Measurements from ENCODE around the gene NSDHL.
A peak's percentile ranks its signal among the peaks of the same experiment; 100 is the strongest.

Gene NSDHL

DNA sequence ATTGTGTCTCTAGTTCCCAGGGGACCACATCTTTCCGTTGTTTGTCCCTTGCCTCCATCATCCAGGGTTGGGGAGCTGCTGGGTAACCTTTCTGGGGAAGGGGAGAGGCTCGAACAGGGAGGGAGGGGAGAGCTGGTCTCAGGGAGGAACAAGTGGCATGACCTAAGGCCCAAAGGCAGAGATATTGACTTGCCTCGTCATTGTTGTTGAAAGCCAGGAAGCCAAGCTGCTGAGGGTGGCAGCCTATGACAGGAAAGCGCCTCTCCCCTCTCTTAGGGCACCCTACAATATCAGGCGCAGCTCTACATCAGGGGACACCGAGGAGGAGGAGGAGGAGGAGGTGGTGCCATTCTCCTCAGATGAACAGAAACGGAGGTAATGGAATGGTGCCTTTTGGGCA lies 87.8 kb downstream of the NSDHL start:
- Histone ChIP-seq H3K4me1 (ENCODE audit: control insufficient read depth in 5 of 5, insufficient read depth in 5 of 5, low read length in 5 of 5) (peaks cover 0 to 17% (median 17%) of the 10 kb centered on the region in 5 donors), H3K9me3 (ENCODE audit: control insufficient read depth in 5 of 5, low read length in 5 of 5) (no peaks in the 10 kb centered on the region), H3K27me3 (ENCODE audit: control insufficient read depth in 5 of 5, insufficient read depth in 4 of 5, low read length in 5 of 5) (peaks cover 0 to 24% (median 11%) of the 10 kb centered on the region in 5 donors), H3K4me3 (ENCODE audit: low read depth in 1 of 5, low read length in 5 of 5) (peak overlapping the region in 2 of 5 donors; percentile 48 to 50), H3K36me3 (ENCODE audit: control insufficient read depth in 5 of 5, insufficient read depth in 5 of 5, low read length in 5 of 5) (no peaks in the 10 kb centered on the region), H3K27ac (ENCODE audit: low read depth, low read length) (no peak overlapping the region), H3K9ac (ENCODE audit: low read length in 5 of 5) (no peak overlapping the region)

Data from subcutaneous abdominal adipose tissue (tissue), 5 donors.